Liver (tissue), 9 donors: ENCODE measurements around the gene F13B. TPM values are rescaled to one million over a fixed set of nuclear protein-coding genes. Genes with fewer than 3 reads are reported as not detected.

ENCODE experiments used
- DNase-seq: peaks from one replicate; pipeline ENCODE4 v3.0.0-alpha.2; 2017; ENCODE audit warnings: low spot score
- H3K27ac ChIP-seq, 2 donors: one replicate each; pipeline ENCODE4 v1.7.0; 2013; ENCODE audit warnings: inconsistent platforms in 2 of 2, low read length in 2 of 2, control low read depth in 1 of 2, low read depth in 1 of 2, mild to moderate bottlenecking in 1 of 2
- H3K27me3 ChIP-seq, 4 donors: one replicate each; pipeline versions ENCODE4 v1.6.1 to v1.7.0; 2013; ENCODE audit warnings: low read length in 3 of 4, inconsistent platforms in 1 of 4, mild to moderate bottlenecking in 1 of 4, moderate library complexity in 1 of 4; ENCODE audit not compliant: control insufficient read depth in 4 of 4, insufficient read depth in 4 of 4
- H3K36me3 ChIP-seq, 4 donors: one replicate each; pipeline versions ENCODE4 v1.6.1 to v1.7.0; 2013; ENCODE audit warnings: low read length in 3 of 4, mild to moderate bottlenecking in 3 of 4, low read depth in 1 of 4, moderate library complexity in 1 of 4; ENCODE audit not compliant: control insufficient read depth in 4 of 4, insufficient read depth in 3 of 4
- H3K4me1 ChIP-seq, 4 donors: one replicate each; pipeline versions ENCODE4 v1.6.1 to v1.7.0; 2013; ENCODE audit warnings: low read length in 3 of 4, mild to moderate bottlenecking in 3 of 4, moderate library complexity in 1 of 4; ENCODE audit not compliant: control insufficient read depth in 4 of 4, insufficient read depth in 4 of 4
- H3K4me3 ChIP-seq, 3 donors: one replicate each; pipeline versions ENCODE4 v1.6.1 to v1.7.0; 2013; ENCODE audit warnings: low read length in 3 of 3, control low read depth in 1 of 3, low read depth in 1 of 3, mild to moderate bottlenecking in 1 of 3
- H3K9ac ChIP-seq, 2 donors: one replicate each; pipeline ENCODE4 v1.7.0; 2013; ENCODE audit warnings: low read length in 2 of 2, mild to moderate bottlenecking in 2 of 2, moderate library complexity in 2 of 2, control low read depth in 1 of 2, low read depth in 1 of 2
- H3K9me3 ChIP-seq, 4 donors: one replicate each; pipeline versions ENCODE4 v1.6.1 to v1.7.0; 2013; ENCODE audit warnings: low read length in 3 of 4; ENCODE audit not compliant: control insufficient read depth in 4 of 4
- EGR1 ChIP-seq, 2 donors: IDR thresholded peaks; 2 replicates each; pipeline ENCODE4 v1.6.1; 2016 to 2018; ENCODE audit warnings: antibody characterized with exemption in 2 of 2, low read depth in 2 of 2
- FOXA1 ChIP-seq: IDR thresholded peaks from 2 replicates; pipeline ENCODE4 v1.6.1; 2016; ENCODE audit warnings: antibody characterized with exemption
- FOXA2 ChIP-seq: IDR thresholded peaks from 2 replicates; pipeline ENCODE4 v1.6.1; 2016; ENCODE audit warnings: antibody characterized with exemption
- GABPA ChIP-seq, 2 donors: IDR thresholded peaks in 1 of 2; conservative IDR thresholded peaks in 1 of 2; 2 replicates each; pipeline ENCODE4 v1.6.1; 2016; ENCODE audit warnings: antibody characterized with exemption in 2 of 2, mild to moderate bottlenecking in 1 of 2, moderate library complexity in 1 of 2
- JUND ChIP-seq, 2 donors: IDR thresholded peaks; 2 replicates each; pipeline ENCODE4 v1.6.1; 2016; ENCODE audit warnings: antibody characterized with exemption in 2 of 2
- NR2F2 ChIP-seq: IDR thresholded peaks from 2 replicates; pipeline ENCODE4 v1.6.1; 2016; ENCODE audit warnings: antibody characterized with exemption
- RAD21 ChIP-seq, 2 donors: IDR thresholded peaks; 2 replicates each; pipeline ENCODE4 v1.6.1; 2016; ENCODE audit warnings: antibody characterized with exemption in 2 of 2, mild to moderate bottlenecking in 2 of 2
- REST ChIP-seq: IDR thresholded peaks from 2 replicates; pipeline ENCODE4 v1.6.1; 2016; ENCODE audit warnings: antibody characterized with exemption, mild to moderate bottlenecking
- RXRA ChIP-seq, 2 donors: IDR thresholded peaks; 2 replicates each; pipeline ENCODE4 v1.6.1; 2017 to 2018; ENCODE audit warnings: antibody characterized with exemption in 2 of 2, mild to moderate bottlenecking in 1 of 2
- SP1 ChIP-seq: IDR thresholded peaks from 2 replicates; pipeline ENCODE4 v1.6.1; 2018; ENCODE audit warnings: antibody characterized with exemption, mild to moderate bottlenecking
- YY1 ChIP-seq: IDR thresholded peaks from 2 replicates; pipeline ENCODE4 v1.6.1; 2016; ENCODE audit warnings: antibody characterized with exemption, mild to moderate bottlenecking
- WGBS: extraction: QIAGEN DNeasy Blood & Tissue Kit; methylation state at CpG from one replicate; pipeline ENCODE4 v1.1.7; 2013; 5-methylcytosine and 5-hydroxymethylcytosine counted together
- polyA plus RNA-seq, 2 donors: library from polyadenylated mRNA; stranded (reverse) in 1 of 2; unstranded in 1 of 2; fragments of 200-250 nt in 1 of 2; fragments of >200 nt in 1 of 2; fragmentation: Nextera tagmentation in 1 of 2; extraction: Ambion mirVana in 1 of 2; gene quantifications; one replicate each; pipeline versions ENCODE4 v1.2.1 to v1.2.3, GENCODE V29; 2013 to 2015
- total RNA-seq, 2 donors: library from RNA; depleted of rRNA; stranded (reverse); fragments of >200 nt; gene quantifications; one replicate each; pipeline ENCODE4 v1.2.3, GENCODE V29; 2014
- TF ChIP-seq, protein P1 (sequence below): IDR thresholded peaks from 2 replicates; pipeline ENCODE4 v1.6.1; 2016; ENCODE audit warnings: antibody characterized with exemption
- TF ChIP-seq, protein P2 (sequence below): IDR thresholded peaks from 2 replicates; pipeline ENCODE4 v1.6.1; 2016; ENCODE audit warnings: antibody characterized with exemption
- donor health status: healthy.
- donor health status: healthy.
- donor health status: healthy.
- donor health status: healthy.
- donor health status: healthy.

Gene F13B
- total and polyA plus RNA-seq, 4 donors: 42.3 to 194 (median 80.2) TPM

- Histone ChIP-seq H3K4me3 (no peak overlapping the region), H3K36me3 (no peaks in the 10 kb centered on the region), H3K27ac (no peak overlapping the region), H3K9me3 (no peaks in the 10 kb centered on the region), H3K9ac (no peak overlapping the region), H3K4me1 (no peaks in the 10 kb centered on the region), H3K27me3 (no peaks in the 10 kb centered on the region)
- whole genome bisulfite sequencing: 68% methylated on average over 6 of the region's 6 CpGs
- no peak for TF ChIP-seq GABPA (IDR thresholded peaks at IDR 0.05 in 1 of 2, conservative IDR thresholded peaks at IDR 0.05 in 1 of 2)
- TF ChIP-seq RAD21 (IDR thresholded peaks at IDR 0.05): no peak
- no peak for TF ChIP-seq NR2F2
- peak in 1 of 2 donors; percentile 29 for TF ChIP-seq JUND (IDR thresholded peaks at IDR 0.05)
- DNase-seq: no peak
Measured at GRCh38 chr1:197027359-197027758, 39.7 kb downstream of the F13B start.

GRCh38 chr1:197024460-197024859 lies 42.6 kb downstream of the F13B start:
- Histone ChIP-seq H3K27me3 (no peaks in the 10 kb centered on the region), H3K4me1 (no peaks in the 10 kb centered on the region), H3K4me3 (no peak overlapping the region), H3K9ac (no peak overlapping the region), H3K27ac (no peak overlapping the region), H3K9me3 (no peaks in the 10 kb centered on the region), H3K36me3 (no peaks in the 10 kb centered on the region)
- no peak for TF ChIP-seq SP1
- TF ChIP-seq, protein P1, sequence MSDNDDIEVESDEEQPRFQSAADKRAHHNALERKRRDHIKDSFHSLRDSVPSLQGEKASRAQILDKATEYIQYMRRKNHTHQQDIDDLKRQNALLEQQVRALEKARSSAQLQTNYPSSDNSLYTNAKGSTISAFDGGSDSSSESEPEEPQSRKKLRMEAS: no peak
- TF ChIP-seq RXRA (IDR thresholded peaks at IDR 0.05): no peak
- no peak for TF ChIP-seq FOXA2
- no peak for TF ChIP-seq YY1
- no peak for TF ChIP-seq RAD21 (IDR thresholded peaks at IDR 0.05)
- TF ChIP-seq NR2F2: no peak
- no peak for TF ChIP-seq EGR1 (IDR thresholded peaks at IDR 0.05; ENCODE audit: low read depth in 2 of 2)
- no peak for TF ChIP-seq REST
- TF ChIP-seq, protein P2, sequence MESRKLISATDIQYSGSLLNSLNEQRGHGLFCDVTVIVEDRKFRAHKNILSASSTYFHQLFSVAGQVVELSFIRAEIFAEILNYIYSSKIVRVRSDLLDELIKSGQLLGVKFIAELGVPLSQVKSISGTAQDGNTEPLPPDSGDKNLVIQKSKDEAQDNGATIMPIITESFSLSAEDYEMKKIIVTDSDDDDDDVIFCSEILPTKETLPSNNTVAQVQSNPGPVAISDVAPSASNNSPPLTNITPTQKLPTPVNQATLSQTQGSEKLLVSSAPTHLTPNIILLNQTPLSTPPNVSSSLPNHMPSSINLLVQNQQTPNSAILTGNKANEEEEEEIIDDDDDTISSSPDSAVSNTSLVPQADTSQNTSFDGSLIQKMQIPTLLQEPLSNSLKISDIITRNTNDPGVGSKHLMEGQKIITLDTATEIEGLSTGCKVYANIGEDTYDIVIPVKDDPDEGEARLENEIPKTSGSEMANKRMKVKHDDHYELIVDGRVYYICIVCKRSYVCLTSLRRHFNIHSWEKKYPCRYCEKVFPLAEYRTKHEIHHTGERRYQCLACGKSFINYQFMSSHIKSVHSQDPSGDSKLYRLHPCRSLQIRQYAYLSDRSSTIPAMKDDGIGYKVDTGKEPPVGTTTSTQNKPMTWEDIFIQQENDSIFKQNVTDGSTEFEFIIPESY: no peak
- DNase-seq: no peak
- WGBS: 53% methylated on average over 1 of the region's 1 CpG

DNA sequence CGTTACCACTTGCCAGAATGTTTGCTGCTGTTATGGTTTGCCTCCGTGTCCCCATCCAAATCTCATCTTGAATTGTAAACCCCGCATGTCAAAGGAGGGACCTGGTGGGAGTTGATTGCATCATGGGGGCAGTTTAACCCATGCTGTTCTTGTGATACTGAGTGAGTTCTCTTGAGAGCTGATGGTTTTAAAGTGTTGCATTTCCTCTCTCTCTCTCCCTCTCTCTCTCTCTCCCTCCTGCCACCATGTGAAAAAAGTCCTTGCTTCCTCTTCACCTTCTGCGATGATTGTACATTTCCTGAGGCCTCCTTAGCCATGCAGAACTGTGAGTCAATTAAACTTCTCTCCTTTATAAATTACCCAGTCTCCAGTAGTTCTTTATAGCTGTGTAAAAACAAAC lies 45.3 kb downstream of the F13B start:
- no peak for DNase-seq
- Histone ChIP-seq H3K4me3 (no peak overlapping the region), H3K9ac (no peak overlapping the region), H3K27ac (no peak overlapping the region), H3K9me3 (no peaks in the 10 kb centered on the region), H3K36me3 (no peaks in the 10 kb centered on the region), H3K4me1 (no peaks in the 10 kb centered on the region), H3K27me3 (no peaks in the 10 kb centered on the region)
- 65% methylated on average over 4 of the region's 4 CpGs for WGBS
- no peak for TF ChIP-seq RXRA (IDR thresholded peaks at IDR 0.05)
- no peak for TF ChIP-seq NR2F2
- TF ChIP-seq, protein P2: no peak
- TF ChIP-seq FOXA2: no peak
- TF ChIP-seq FOXA1: no peak
- TF ChIP-seq EGR1 (IDR thresholded peaks at IDR 0.05; ENCODE audit: low read depth in 2 of 2): no peak
- no peak for TF ChIP-seq REST
- no peak for TF ChIP-seq JUND (IDR thresholded peaks at IDR 0.05)
- no peak for TF ChIP-seq YY1
